ENCODE data around the gene PPP1R12A.
A peak's percentile ranks its signal among the peaks of the same experiment; 100 is the strongest.
"Not testable (repeated sequence)": the region's sequence is repeated elsewhere in the genome, so short reads cannot be mapped to it uniquely, and the experiment has no call there.

PPP1R12A gene

DNA sequence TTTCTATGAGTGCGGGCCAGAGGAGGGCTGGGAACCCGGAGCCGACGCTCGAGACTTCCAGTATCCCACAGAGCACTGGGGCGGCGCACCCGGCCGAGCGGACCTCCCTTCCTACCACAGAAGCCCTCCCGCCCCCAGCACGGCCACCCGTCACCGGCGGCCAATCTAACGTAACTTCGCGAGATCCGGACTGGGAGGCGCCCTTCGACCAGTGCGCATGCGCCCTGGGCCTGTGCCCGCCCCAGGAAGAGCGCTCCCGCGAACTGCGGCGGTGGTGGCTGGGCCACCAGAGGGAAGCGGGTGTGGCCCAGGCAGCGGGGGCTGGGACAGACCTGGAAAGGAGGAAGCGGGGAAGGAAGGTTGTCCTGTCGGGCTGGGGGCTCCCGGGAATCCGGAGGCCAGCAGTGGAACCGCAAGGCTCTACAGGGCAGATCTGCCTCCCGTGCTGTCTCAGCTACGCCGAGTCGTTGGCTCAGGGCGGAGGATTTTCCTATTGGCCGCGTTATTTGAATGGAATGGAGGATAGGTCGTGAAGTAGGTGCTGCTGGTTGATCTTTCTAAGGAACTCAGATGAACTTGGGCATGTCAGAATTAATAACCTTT is at the start of gene PPP1R12A:
PPP1R12A (minus strand) TSS at position 77 of the 603 bp plus-strand sequence. CDS start 166 bp downstream, outside the sequence.
- peak; percentile 86 for DNase-seq (ENCODE audit: low read depth)

GRCh38 chr12:79983986-79984620 is 49.2 kb upstream of the PPP1R12A start:
- no peak for DNase-seq (ENCODE audit: low read depth)

- no peak for DNase-seq (ENCODE audit: low read depth)
These were observed 48.6 kb upstream of the PPP1R12A start for GRCh38 chr12:79983492-79983891.

- DNase-seq (ENCODE audit: low read depth): no peak
These were observed 47.5 kb upstream of the PPP1R12A start for GRCh38 chr12:79982086-79983062.

- no peak for DNase-seq (ENCODE audit: low read depth)
These were observed 43.8 kb upstream of the PPP1R12A start for GRCh38 chr12:79978692-79979091.

DNA sequence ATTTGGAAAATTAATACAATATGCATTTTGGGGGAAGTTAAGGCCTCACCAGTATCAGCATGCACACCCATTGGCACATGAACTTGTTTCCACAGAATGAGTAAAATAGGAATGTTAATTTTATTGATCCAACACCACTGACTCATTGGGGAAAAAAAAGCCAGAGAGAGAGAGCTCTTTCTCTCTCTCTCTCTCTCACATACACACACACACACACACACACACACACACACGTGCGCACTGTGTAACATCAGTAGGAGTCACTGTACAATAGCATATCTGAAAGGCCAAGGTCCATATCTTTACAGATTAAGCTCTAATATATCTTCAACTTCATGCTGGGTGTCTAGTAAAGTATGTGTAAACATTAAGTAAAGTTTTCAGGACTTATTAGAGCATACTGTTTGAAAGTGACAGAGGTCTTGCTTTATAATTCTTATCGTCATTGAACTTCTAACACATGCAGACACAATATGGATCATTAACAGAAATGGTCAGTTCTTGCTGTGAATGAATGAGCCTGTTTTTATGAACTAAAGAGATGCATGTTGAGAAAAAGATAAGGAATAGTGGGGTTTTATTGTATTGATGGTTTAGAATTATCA is 43.1 kb upstream of the PPP1R12A start:
- not testable (repeated sequence) for DNase-seq (ENCODE audit: low read depth)

DNA sequence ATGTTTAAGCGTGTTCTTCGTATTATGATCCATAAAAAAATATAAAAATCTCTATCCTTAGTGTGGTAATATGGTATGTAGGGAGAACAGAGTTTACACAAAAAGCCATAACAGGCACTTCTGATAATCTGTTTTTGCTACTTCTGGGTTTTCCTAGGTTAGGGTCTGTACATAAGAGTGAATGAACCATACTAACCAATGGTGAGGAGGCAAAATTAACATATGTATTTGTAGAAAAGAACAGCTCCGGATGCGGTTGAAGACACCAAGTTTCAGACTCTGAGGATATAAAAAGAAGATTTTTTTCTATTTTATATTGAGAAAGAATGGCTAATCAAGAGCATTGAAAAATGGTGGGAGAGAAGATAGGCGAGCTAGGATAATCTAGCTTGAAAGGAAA is 40.2 kb upstream of the PPP1R12A start:
- DNase-seq (ENCODE audit: low read depth): no peak

- DNase-seq (ENCODE audit: low read depth): no peak
These were observed 38.9 kb upstream of the PPP1R12A start for GRCh38 chr12:79973801-79974200.

GRCh38 chr12:79964100-79964627 is 29.3 kb upstream of the PPP1R12A start:
- no peak for DNase-seq (ENCODE audit: low read depth)

DNA sequence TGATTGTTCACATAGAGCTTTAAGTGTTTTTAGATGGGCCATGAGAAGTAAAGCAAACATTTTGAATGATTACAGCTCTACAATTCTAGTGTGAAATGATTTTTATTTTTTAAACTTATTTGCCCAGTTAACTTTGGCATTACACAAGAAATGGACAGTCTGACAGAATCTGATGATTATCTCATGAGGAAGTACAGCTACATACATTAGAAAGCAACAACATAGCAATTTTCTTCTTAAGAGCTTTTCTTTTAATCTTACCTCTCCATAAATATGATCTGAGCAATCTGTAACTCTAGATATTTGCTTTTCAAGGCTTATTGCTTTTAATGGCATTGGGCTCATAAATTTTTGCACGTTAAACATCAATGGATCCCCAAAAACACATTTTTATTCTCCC is 26.5 kb upstream of the PPP1R12A start:
- no peak for DNase-seq (ENCODE audit: low read depth)

GRCh38 chr12:79959484-79959883 is 24.6 kb upstream of the PPP1R12A start:
- DNase-seq (ENCODE audit: low read depth): no peak

GRCh38 chr12:79956896-79957295 is 22.0 kb upstream of the PPP1R12A start:
- no peak for DNase-seq (ENCODE audit: low read depth)

DNA sequence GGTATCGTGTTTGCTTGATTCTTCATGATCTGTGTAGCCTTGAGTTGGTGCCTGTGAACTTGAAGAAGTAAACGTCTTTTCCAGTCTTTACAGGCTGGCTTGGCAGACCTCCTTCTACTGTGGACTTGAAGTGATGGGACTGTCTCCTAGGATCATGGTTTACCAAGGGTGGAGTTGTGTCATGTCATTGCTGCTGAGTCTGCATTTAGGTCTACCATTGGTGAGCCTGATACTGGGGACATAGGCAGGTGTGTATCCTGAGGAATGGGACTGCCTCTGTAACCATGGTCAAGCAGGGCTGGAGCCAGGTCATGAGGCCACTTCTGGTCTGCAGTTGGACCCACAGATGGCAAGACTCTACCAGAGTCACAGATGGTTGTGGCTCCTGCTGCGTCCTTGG is 20.7 kb upstream of the PPP1R12A start:
- no peak for DNase-seq (ENCODE audit: low read depth)

GRCh38 chr12:79954037-79954610 is 19.2 kb upstream of the PPP1R12A start:
- DNase-seq (ENCODE audit: low read depth): no peak

- DNase-seq (ENCODE audit: low read depth): no peak
These were observed 14.2 kb upstream of the PPP1R12A start for GRCh38 chr12:79949098-79949497.

DNA sequence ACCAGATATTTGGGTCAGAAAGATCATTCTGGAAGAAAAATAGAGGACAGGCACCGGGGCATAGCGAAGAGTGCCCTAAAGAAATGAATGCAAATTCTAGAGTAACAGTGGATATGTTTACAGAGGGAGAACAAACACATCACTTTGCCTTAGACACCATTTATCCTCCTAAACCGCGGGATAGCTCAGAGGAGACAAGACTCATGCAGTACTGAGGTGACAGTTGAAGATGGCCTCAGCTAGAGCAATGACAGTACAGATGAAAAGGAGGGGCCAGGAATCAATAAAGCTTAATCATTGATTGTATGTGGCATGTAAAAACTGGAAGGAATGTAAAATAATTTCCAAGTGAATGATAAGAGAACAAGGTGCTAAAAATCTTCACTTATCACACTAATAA is 10.5 kb upstream of the PPP1R12A start:
- no peak for DNase-seq (ENCODE audit: low read depth)

- DNase-seq (ENCODE audit: low read depth): no peak
These were observed 9.7 kb upstream of the PPP1R12A start for GRCh38 chr12:79944565-79944964.

DNA sequence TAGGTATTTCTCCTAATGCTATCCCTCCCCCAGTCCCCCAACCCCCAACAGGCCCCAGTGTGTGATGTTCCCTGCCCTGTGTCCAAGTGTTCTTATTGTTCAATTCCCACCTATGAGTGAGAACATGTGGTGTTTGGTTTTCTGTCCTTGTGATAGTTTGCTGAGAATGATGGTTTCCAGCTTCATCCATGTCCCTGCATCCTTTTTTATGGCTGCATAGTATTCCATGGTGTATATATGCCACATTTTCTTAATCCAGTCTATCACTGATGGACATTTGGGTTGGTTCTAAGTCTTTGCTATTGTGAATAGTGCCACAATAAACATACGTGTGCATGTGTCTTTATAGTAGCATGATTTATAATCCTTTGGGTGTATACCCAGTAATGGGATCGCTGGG is 7.9 kb upstream of the PPP1R12A start:
- not testable (repeated sequence) for DNase-seq (ENCODE audit: low read depth)

DNA sequence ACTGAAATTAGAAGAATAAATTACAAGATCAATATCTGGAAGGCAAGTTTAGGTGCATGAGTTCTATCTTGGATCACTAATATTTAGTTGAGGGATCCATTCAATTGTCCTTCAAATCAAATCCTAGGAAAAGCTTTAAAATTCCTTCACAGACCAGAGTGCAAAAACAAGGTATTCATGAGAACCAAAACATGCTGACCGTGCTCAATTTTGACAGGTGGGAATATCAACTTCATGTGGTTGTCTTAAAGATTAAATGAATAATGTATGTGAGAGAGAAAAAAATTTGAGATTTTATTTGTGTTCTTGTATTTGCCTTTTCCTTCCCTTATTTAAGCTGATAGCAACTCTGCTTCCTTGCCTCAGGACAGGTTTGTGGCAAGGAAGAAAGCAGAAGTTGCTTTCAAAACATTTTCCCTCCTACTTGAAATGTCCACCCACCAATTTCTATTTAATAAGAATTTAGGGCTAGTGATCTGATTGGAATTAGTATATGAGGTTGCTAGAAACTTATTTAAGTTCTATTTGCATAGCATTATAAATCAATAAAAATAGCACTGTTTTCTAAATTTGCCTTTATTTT is 4.9 kb upstream of the PPP1R12A start:
- DNase-seq (ENCODE audit: low read depth): no peak

DNA sequence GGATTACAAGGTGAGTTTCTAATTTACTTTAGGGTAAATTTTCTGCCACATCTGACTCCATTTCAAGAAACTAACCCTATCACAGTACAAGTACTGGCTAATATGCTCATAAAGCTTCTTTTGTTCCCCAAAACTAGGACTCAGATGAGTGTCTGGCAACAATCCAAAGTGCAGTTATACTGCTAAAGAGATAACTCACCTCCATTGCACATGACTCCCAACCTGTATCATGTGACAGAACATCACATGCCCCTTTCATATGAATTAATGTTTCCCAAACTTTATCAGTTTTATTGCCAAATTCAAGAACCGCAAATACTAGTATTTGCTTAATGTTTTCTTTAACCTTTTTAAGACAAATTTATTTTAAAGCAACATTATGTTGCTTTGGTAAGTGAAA is 3.9 kb upstream of the PPP1R12A start:
- DNase-seq (ENCODE audit: low read depth): no peak

- DNase-seq (ENCODE audit: low read depth): no peak
These were observed 1.8 kb upstream of the PPP1R12A start for GRCh38 chr12:79936670-79937069.
